Measurements from ENCODE around the gene HAGH. TPM values are rescaled to one million over a fixed set of nuclear protein-coding genes. Genes with fewer than 3 reads are reported as not detected.

The HAGH gene
- total and polyA plus RNA-seq, 10 of the 15 experiments (the other 5 are each of a cell fraction or from before 2014, with no cell fraction given): 2.0 to 50.1 (median 22.4) TPM

GRCh38 chr16:1768767-1769401 is 57.7 kb downstream of the HAGH start:
- DNase-seq (ENCODE audit: low read depth, low spot score): no peak
- CTCF ChIA-PET: no interaction called here
- no peak for TF ChIP-seq EZH2 (IDR thresholded peaks at IDR 0.05; ENCODE audit: borderline replicate concordance, control insufficient read depth, low read depth, low read length)
- 0 out of 2 replicates have a peak, but pooled peaks have one; percentile 12 for TF ChIP-seq POLR2AphosphoS5 (IDR thresholded peaks at IDR 0.05; ENCODE audit: low read length)
- TF ChIP-seq POLR2A (IDR thresholded peaks at IDR 0.05; ENCODE audit: low read depth, low read length): 0 out of 2 replicates have a peak, but pooled peaks have one; percentile 21
- H3K4me3 ChIP-seq: no peak overlapping the region
- TSS peak; percentile 29 for BruUV-seq (replicated peaks)
- no peak overlapping the region for H3K27ac ChIP-seq (ENCODE audit: control insufficient read depth, insufficient read depth)
- H3K4me2 ChIP-seq (ENCODE audit: control insufficient read depth, insufficient read depth): no peak overlapping the region
- POLR2A ChIA-PET: interaction anchor here (5.8 kb wide), 1 partner anchor 13 kb away, joined by 39 read pairs; the partner anchor contains the start of genes NUBP2 and SPSB3
- peaks cover 34% of the 10 kb centered on the region for H3K79me2 ChIP-seq (ENCODE audit: control insufficient read depth, insufficient read depth, low read length)
- no peak for ATAC-seq
- FAIRE-seq: no peak
- no peak overlapping the region for H2AFZ ChIP-seq (ENCODE audit: control insufficient read depth, low read depth, low read length)
- SMC1A ChIA-PET (ENCODE audit: uncharacterized antibody, unreplicated experiment): no interaction called here
- no peaks in the 10 kb centered on the region for H3K9me3 ChIP-seq (replicated peaks; ENCODE audit: control insufficient read depth, insufficient read depth, low read length)
- peaks cover 0 to 25% of the 10 kb centered on the region in 2 experiments; a peak in 3 of 4 replicates for H3K36me3 ChIP-seq (ENCODE audit: control insufficient read depth in 2 of 2, insufficient read depth in 2 of 2, low read length in 1 of 2)
- RAD21 ChIA-PET (ENCODE audit: unreplicated experiment): interaction anchor here (1.3 kb wide), 1 partner anchor 14 kb away, joined by 3 read pairs; the partner anchor contains the start of genes NUBP2 and SPSB3
- intact Hi-C loops (cut with micrococcal nuclease; ENCODE audit: unreplicated experiment) (no loop called here), in situ Hi-C loops (cut with MboI) (no loop called here)
- peaks cover 5% of the 10 kb centered on the region for H3K4me1 ChIP-seq (ENCODE audit: control insufficient read depth, insufficient read depth, low read length)
- H3K27me3 ChIP-seq (replicated peaks in 1 of 2; ENCODE audit: control insufficient read depth in 2 of 2, insufficient read depth in 2 of 2, low read length in 1 of 2): no peaks in the 10 kb centered on the region
- WGBS (ENCODE audit: insufficient coverage, insufficient replicate concordance, low lambda C conversion rate, missing lambda C conversion rate): 78% methylated on average over 22 of the region's 26 CpGs
- H4K20me1 ChIP-seq (ENCODE audit: control insufficient read depth, insufficient read depth): no peaks in the 10 kb centered on the region
- no peak overlapping the region for H3K9ac ChIP-seq (ENCODE audit: control insufficient read depth, insufficient read depth, low read length)

GRCh38 chr16:1768061-1768766 is 58.4 kb downstream of the HAGH start:
- H3K27me3 ChIP-seq (replicated peaks in 1 of 2; ENCODE audit: control insufficient read depth in 2 of 2, insufficient read depth in 2 of 2, low read length in 1 of 2): no peaks in the 10 kb centered on the region
- H2AFZ ChIP-seq (ENCODE audit: control insufficient read depth, low read depth, low read length): no peak overlapping the region
- peaks cover 27% of the 10 kb centered on the region for H3K79me2 ChIP-seq (ENCODE audit: control insufficient read depth, insufficient read depth, low read length)
- no TSS peak for BruUV-seq (replicated peaks)
- 95% methylated on average over 27 of the region's 41 CpGs for WGBS (ENCODE audit: insufficient coverage, insufficient replicate concordance, low lambda C conversion rate, missing lambda C conversion rate)
- POLR2A ChIA-PET: no interaction called here
- H3K9me3 ChIP-seq (replicated peaks; ENCODE audit: control insufficient read depth, insufficient read depth, low read length): no peaks in the 10 kb centered on the region
- no peaks in the 10 kb centered on the region for H4K20me1 ChIP-seq (ENCODE audit: control insufficient read depth, insufficient read depth)
- no peak overlapping the region for H3K9ac ChIP-seq (ENCODE audit: control insufficient read depth, insufficient read depth, low read length)
- in situ Hi-C loops (cut with MboI) (no loop called here), intact Hi-C loops (cut with micrococcal nuclease; ENCODE audit: unreplicated experiment) (no loop called here)
- peaks cover 0 to 25% of the 10 kb centered on the region in 2 experiments; a peak in 3 of 4 replicates for H3K36me3 ChIP-seq (ENCODE audit: control insufficient read depth in 2 of 2, insufficient read depth in 2 of 2, low read length in 1 of 2)
- no peak for DNase-seq (ENCODE audit: low read depth, low spot score)
- no peak for TF ChIP-seq RCOR1 (conservative IDR thresholded peaks at IDR 0.05; ENCODE audit: low read depth, low read length)
- peak; percentile 63 for TF ChIP-seq POLR2A (IDR thresholded peaks at IDR 0.05; ENCODE audit: low read depth, low read length)
- no peak for TF ChIP-seq TAF1 (IDR thresholded peaks at IDR 0.05; ENCODE audit: borderline replicate concordance, low read depth, low read length)
- TF ChIP-seq CEBPB (IDR thresholded peaks at IDR 0.05; ENCODE audit: borderline replicate concordance in 1 of 2, low read depth in 2 of 2, low read length in 2 of 2): no peak
- no peak for TF ChIP-seq HDAC6 (IDR thresholded peaks at IDR 0.05; ENCODE audit: unreplicated experiment)
- TF ChIP-seq CREB1 (IDR thresholded peaks at IDR 0.05; ENCODE audit: low read depth): no peak
- no peak for TF ChIP-seq CREM (IDR thresholded peaks at IDR 0.05; ENCODE audit: low read depth)
- SMC1A ChIA-PET (ENCODE audit: uncharacterized antibody, unreplicated experiment): no interaction called here
- H3K4me2 ChIP-seq (ENCODE audit: control insufficient read depth, insufficient read depth): no peak overlapping the region
- H3K27ac ChIP-seq (ENCODE audit: control insufficient read depth, insufficient read depth): no peak overlapping the region
- no peak for FAIRE-seq
- no peak overlapping the region for H3K4me3 ChIP-seq
- no peak for ATAC-seq
- RAD21 ChIA-PET (ENCODE audit: unreplicated experiment): interaction anchor here (1.3 kb wide), 1 partner anchor 14 kb away, joined by 3 read pairs; the partner anchor contains the start of genes NUBP2 and SPSB3
- peaks cover 4% of the 10 kb centered on the region for H3K4me1 ChIP-seq (ENCODE audit: control insufficient read depth, insufficient read depth, low read length)
- CTCF ChIA-PET: no interaction called here
